Inferior parietal cortex (tissue), 1 donor: ENCODE measurements around the gene NPAS3.

Experiments
- DNase-seq: peaks from one replicate; pipeline ENCODE4 v3.0.0-alpha.2; 2016; ENCODE audit errors: extremely low spot score

Gene NPAS3

DNA sequence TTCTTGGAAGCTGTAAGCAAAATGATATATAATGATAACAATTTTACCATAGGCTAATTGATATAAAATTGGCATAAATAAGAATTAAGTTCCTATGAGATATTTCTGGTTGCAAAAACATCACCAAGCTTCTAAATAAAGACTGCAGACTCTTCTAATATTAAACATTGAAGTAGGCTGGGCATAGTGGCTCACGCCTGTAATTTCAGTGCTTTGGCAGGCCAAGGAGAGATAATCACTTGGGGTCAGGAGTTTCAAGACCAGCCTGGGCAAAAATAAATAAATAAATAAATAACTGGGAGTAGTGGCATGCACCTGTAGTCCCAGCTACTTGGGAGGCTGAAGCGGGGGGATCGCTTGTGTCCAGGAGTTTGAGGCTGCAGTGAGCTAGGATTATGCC is 71.8 kb downstream of the NPAS3 start:
- DNase-seq: no peak

DNA sequence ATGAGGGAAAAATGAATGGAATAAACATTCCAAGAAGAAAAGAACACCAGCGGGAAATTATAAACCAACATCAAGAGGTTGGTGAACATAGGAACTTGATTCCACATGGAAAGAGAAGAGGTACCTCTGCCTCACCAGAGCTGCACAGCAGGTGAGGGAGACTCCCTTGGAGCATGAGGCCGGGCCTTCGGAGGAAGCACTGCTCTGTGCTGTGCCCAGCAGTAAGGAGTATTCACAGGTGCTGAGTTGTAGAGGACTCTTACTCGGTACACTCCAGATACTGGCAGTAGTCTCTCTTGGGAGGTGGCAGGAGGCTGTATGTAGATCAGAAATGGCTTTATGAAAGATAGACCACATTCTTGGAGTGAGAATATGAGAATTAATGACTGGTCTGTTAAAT is 76.0 kb downstream of the NPAS3 start:
- DNase-seq: no peak

DNA sequence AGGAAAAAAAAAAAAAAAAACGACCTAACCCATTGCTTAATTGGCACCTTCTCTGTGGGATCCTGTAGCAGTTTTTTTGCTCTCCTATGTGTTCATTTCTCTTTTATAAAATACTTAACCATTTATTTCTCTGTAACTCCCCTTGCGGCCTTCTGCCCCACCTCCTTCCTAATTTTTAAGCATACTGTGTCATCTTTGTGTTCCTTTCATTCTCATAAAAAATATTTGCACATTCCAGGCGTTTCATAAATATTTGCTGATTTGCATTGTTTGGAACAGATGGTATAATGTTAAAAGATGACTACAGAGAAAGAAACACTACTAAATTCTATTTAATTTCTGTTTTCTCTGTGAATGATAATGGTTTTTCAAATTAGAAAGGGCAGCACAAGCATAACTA is 77.9 kb downstream of the NPAS3 start:
- DNase-seq: no peak

DNA sequence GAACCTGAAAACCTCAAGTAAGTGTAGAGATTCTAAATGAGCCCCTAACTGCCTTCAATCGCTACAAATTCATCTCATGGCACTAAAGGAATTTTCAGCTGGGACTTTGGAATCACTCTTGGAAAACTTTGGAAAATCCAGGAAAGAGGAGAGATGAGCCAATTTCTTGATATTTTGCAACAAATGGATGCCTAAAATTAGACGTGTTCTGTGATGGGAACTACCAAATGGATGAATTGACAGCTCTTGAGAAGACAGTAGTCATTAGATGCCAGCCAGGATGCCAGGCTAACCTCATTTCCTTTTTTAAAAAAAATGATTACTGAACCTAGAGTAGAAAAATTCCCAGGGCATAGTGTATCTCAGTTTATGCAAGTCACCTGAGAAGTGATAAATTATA is 78.3 kb downstream of the NPAS3 start:
- DNase-seq: no peak

DNA sequence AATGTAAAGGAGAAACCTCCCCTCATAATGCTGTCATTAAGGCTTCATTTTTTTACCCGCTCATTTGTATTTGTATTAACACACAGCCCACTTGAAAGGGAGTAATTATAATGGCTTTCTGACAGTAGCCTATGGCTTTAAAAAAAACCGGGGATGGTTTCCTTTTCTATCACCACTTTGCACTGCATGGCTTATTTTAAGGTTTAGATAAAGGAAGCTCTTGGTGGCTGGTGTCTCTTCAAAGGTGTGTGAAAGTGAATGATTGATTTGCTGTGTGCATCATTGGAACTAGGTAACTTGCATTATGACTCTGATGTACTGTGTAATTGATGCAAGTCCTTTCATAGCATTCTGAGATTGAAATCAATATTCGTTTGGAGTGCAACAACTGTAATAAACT is 80.7 kb downstream of the NPAS3 start:
- no peak for DNase-seq

DNA sequence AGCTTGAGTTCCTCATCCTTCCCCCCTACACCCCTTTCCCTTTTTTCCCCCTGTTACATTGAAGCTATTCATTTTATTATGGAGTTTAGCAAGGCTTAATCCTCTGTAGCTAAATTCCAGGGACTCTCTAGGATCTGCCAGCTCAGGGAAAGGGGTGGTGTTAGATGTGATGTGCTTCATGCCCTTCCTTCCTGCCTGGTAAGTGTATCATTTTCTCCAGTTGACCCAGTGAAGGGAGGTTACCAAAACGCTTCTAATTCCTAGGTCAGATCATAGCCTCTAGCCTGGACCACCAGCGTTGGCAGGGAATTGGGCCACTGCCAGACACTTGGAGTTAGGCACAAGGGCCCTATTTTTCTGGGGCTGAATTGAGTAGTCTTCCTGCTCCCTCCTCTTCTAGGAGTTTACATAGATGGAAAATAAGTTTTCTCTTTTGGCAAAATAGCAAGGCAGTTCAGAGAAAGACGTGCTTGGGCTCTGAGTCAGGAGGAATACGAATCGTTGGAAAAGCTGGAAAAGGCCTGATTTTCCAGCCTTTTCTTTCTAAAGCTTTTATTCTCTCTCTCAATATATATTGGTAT is 88.3 kb downstream of the NPAS3 start:
- peak; percentile 23 for DNase-seq

DNA sequence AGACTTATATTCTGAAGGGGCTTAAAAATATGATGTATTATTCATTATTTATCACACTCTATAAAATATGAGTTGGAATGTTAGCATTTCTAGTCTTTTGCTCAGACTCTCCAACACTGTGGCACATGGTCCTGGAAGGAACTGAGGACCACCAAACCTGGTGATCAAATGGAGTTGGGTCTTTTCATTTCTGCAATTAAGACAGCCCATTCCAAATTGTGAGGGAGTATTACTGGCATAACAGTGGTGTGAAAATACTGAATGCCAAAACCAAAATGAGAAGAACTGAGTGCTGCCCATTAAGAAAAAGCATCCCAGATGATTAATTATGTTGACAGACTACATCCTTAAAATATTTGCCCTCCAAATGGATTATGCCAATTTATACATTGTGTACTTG is 90.8 kb downstream of the NPAS3 start:
- DNase-seq: no peak

DNA sequence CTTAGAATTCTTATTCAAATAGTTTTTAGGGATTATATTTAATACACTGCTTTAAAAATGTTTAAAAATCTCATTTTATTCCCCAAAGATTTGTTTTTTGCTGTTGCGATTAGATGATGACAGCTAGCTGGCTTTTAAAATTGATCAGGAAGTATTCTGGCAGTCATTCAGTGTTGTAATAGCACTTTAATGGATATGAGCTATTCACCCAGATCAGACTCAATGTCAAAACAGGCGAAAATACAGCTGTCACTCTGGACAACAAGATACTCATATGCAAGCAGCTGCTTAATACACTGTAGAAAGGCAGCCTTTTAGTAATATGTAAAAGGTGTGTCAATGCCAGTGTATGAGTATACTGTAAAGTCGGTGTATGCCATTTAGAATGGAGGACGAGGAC is 91.7 kb downstream of the NPAS3 start:
- DNase-seq: no peak

DNA sequence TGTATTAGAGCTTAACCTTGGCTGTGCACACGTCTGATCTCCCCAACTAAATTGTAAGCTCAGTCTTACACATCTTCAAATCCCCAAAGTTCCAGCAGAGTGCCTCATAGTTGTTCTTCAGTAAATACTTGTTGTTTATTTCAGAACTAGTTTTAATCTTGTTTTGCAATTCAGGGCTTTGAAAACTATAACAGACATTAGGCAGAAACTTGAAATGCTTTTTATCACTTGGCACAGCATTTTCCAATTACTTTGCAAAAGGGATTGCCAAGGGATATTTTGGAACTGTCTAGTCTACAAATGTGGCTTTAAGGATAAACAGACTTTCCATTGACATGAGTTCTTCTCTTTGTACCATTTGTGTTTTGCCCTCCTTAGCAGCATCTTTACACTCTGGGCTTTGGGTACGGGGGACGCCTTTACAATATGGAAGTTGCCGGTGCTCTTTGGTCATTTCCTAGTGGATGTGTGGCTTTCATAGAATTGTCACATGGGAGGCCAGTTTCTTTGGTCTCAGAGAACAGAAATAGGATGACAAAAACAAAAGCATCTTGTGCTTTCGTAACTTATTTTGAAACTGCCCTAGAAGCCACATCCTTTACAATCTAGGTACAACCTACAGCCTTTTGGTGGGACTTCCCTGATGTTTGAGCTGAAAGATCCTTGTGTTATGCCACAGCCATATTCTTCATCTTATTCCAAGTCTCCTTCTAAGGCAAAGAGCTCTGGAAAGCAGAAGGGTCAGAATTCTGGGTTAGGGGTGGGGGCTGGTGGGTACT is 96.9 kb downstream of the NPAS3 start:
- DNase-seq: no peak

DNA sequence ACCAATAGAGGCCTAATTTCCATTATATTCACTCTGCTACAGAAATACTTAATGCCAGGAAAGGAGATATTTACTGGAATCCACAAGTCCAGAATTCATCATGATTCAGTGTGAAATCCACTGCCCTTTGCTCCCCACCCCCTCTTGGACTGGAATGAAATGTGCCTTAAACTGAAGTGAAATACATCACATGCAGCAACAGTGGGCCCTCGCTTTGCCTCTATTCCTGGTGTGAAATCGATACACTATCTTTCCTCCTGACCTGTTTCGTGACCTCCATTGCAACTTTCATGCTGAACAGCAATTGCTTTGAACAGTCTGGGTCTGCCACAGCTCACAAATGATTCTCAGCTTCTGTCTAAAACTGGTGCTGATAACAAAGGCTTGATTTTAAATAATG is 100.6 kb downstream of the NPAS3 start:
- no peak for DNase-seq

DNA sequence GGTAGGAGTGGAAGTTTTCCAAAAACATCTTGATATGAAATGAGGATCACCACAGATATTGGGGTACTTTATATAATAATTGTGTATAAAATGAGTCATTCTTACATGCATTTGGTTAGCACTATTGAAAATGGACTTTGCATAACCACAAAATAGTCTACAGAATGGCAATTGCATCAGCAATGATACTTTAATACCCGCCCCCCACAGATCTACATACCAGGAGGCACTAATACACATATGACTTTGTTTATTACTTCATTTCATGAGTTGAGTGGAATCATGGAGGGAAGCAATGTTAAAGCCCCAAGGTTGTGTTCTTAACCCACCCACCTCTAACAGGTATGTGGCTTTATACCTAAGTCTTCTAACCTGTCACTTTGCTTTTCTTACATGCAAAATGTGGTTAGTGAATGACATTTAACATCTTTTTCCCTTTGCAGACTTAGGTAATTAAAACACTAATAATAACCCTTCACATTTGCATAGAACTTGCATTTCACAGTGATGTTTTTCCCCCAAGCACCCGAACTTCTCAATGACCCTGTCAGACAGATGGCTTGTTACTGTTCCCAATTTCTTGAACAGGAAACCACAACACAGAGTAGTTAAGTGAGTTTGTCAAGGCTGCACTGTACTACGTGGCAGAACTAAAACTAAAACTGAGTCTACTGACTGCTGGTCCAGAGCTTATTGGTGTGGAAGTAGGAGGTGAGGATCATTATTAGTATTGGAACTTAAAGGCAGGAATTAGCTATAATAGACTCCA is 101.9 kb downstream of the NPAS3 start:
- no peak for DNase-seq

DNA sequence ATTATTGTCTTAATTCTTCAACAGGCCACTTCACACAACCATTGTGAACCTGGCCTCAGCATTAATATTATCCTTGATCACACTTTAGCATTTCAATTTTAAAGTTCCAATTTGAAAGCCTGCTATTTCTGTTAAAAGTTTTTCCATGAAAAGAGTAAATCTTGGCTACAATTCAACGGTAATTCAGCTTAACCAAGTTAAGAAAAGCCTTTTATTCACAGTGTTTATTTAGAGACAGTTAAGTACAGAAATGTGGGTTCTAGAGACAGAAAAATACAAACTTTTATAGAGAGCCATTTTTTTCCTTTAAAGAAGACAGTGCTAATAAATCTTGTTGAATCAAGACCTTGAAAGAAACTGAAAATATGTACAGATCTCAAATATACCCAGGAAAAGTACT is 103.9 kb downstream of the NPAS3 start:
- no peak for DNase-seq

DNA sequence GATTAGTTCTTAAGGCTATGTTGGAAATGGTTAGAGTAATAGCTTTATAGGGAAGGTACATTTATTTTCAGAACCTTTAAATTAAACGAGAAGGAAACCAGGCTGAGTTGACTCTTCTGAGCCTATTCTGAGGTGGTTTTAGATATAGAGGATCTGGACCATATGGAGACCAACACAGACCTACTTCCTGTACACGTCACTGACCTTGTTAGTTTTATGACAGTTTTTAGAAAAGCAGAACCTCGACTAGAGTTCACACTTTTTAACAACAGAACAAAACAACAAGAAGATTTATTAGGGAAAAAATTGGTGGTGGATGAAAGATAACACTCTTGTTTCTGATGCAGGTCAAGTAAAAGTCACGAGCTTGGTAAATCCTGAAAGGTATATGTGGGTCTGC is 107.1 kb downstream of the NPAS3 start:
- DNase-seq: no peak

DNA sequence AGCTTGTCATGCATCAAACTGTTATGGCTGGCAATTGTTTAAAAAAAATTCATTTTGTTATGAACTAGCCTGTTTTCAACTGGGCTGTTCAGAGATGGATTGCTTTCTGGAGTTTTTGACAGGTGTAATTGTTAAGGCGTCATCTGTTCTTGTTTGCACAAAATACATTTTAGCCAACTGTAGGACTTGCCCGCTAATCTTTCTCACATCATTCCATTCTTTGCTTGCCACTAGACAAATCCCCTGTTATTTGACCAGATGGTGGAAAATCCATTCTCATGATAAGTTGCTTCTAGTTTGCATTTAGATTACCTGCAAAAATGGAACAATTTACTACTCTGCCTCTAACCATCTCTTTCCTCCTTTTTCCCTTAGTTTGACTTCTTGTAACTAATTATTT is 114.3 kb downstream of the NPAS3 start:
- no peak for DNase-seq

DNA sequence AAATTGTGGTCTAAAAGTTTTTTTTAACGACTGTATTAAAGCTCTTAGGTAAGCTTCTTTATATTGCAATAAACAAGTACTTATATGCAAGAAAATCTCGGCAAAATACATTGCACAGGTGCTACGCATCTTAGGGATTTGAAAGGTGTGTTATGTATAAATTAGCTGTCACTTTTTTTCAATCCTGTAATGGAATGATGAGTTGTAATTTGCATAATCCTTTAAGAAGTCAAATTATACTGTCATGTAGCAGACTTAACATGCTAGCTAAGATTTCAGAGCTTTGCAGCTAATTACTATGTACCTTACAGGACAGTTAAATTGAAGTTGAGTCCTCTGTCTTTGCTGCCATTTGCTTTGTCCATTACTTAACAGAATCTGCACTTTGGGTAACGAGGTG is 117.5 kb downstream of the NPAS3 start:
- no peak for DNase-seq

DNA sequence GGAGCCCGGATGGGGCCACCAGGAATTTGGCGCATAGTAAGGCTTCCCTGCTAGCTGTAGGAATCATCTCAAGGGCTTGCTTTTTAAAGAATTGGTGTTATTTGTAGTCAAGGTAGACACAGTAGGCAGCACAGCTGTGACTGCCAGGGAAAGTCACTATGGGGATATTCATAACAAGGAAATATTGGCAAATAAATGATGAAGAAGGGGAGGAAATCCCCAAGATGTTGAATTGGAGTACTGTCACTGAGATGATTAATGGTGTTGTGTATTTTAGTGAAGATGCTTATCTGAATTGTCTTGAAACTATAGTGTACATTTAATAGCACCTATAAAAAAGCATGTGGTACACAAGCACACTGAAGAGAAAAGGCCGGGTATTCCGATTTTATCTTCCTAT is 118.9 kb downstream of the NPAS3 start:
- no peak for DNase-seq

DNA sequence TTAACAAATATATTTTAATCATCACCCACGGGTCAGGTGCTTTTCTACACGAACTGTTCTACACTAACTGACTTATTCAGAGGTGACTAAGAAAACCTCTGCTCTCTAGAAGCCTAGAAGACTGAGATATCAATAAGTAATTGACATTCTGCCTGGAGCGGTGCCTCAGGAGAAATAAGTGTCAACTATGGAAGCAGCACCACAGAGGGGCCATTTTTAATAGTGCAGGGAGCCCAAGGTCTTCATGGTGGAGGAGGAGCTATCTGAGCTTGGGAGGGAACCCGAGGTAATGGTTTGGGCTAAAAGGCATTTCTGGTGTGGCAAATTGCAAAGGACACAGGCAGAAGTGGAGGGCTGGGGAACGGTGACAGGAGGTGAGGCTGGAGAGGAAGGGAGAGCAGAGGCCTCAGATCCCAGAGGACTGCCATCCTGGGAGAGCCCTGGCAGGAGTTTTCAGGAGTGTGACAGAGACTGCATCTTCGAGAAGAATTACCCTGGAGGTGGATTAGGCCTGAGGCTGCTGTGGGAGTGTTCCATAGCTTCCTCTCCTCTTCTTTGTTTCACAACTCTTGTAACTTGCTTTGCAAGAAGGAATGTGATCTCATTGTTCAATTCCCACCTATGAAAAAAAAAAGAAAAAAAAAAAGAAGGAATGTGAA is 123.1 kb downstream of the NPAS3 start:
- DNase-seq: no peak

DNA sequence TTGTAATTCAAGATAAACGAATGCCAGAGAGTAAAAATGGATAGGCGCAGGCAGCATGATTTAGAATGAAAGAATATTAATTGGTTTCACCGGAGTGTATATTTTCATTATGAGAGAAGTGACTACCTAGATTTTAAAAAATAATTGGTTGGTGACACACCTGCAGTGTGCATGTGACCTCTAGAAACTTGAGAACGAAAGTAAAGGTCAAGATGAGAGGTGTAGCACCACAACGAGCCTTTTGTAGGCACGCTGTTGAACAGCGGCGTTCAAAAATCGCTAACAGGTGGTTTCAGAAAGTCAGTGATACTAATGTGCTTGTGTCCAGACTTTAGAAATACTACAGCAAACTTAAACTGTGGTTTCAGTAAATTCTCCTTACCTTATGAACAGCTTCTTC is 123.8 kb downstream of the NPAS3 start:
- no peak for DNase-seq

DNA sequence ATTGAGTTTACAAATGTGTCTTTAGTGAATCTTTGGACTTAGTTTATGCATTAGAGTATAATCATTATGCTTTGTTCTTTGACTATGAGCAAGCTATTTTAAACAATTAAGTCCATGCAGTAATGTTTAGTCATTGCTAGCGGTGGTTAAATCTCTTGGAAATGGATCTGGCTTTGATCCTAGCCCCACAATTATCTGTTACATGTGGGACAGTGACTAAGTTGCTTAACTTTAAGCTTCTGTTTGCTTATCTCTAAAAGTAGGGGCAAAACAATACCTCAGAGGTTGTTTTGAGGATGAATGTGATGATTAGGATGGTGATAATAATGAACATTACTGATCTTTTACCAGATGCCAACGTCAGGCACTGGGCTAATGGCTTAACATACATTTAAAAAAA is 124.2 kb downstream of the NPAS3 start:
- DNase-seq: no peak

DNA sequence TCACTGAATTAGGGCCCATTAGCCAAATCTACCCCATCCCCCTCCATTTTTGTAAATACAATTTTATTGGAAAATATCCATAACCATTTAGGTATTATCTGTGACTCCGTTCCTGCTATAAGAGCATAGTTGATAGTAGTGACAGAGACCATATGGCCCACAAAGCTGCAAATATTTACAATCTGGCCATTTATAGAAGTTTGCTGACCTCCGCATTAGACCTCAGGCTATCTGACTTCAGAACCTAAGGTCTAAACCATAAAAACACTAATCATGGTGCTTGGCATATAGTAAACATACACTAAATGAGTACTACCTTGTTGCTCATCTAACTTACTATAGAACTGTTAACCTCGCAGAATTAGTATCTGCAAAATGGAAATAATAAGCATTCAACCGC is 124.8 kb downstream of the NPAS3 start:
- DNase-seq: no peak

DNA sequence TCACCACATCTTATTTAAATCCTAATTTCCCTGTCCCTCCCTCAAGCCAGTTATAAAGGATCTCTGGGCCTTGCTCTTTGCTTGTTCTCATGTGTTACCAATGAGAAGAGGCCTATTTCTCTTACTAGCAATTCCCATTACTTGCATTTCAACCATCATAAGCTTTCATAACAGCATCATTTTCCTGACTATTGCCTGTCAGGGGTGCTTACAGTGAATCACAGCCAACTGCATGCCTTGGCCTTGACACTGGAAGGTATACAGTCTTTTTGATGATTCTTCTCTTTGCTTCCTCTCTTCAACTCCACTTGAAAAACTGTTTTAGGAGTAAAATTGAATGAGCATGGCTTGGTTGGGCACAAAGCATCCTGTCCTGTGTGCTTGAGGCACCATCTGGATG is 127.0 kb downstream of the NPAS3 start:
- DNase-seq: no peak

DNA sequence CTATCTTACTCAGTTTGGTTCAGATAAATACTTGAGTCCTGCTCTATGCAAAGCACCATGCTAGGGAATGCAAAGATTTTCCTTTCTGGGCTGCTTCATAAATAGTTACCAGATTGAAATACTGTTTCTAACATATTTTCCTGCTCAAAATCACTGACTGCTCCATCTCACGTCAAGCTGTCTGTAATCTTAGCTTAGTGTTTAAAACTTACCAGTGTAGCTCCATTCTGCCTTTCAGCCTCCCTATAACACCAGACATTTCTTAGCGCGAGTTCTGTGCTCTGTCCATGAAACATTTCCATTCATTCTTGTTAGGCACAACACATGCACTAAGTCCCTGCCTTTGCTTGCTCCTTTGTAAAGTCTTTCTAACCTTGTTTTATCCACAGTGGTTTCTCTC is 129.4 kb downstream of the NPAS3 start:
- DNase-seq: no peak

DNA sequence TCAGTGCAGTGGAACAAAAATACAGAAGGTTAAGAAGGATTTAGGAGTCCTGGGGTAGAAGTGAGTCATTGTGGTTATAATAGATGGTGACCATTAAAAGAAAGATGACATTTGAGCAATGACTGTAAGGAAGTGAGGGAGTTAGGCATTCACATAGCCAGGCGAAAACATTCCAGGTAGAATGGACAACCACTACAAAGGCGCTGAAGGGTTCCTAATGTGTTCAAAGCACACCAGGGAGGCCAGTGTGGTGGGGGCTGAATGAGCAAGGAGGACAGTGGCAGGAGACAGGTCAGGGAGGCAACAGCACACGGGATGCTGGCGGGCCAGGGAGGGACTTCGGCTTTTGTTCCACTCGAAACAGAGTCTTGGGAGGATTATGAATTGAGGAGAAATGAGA is 129.9 kb downstream of the NPAS3 start:
- no peak for DNase-seq
